ENCODE data around the gene NTN1.

NTN1 gene

DNA sequence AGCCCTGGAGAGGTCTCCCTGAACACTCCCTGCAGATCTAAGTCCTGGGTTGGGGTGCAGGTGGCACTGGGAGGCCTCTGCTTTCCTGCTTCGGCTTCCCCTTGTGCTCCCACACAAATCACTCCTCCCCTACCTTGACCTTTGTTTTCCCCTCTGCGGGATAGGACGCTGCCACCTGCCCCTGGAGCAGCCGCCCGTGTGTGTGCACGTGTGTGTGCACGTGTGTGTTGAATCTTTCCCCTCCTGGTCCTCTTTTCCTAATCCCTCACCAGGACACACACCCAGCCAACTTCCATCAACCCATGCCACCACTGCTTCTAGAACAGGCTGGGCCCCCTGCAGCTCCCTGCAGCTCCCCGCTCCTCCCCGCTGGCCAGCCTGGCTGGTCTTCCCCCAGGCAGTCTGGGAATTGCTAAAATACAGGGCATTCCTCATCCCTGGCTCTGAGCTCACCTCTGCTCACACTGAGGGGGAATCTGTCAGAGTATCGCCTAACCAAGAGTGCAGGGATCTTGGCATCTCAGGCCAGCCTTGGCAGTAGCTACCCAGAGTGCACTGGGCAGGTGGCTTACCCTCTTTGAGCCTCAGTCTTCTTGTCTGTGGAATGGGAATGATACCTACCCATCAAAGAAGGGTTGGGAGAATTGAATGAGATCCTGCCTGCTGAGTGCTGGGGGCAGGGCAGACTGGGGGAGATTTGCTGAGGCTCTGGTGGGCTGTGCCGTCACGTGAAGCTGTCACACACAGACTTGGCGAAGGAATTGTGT, 198.5 kb downstream of the NTN1 start:
- H3K9me2 ChIP-seq (ENCODE audit: low read depth, low read length): no peaks in the 10 kb centered on the region
- H3K27ac ChIP-seq (ENCODE audit: low read depth, low read length, poor library complexity, severe bottlenecking): no peak overlapping the region
- H3K9ac ChIP-seq (ENCODE audit: low read length): no peak overlapping the region
- no peak overlapping the region for H3K4me3 ChIP-seq (ENCODE audit: low read depth, low read length, poor library complexity, severe bottlenecking)
- H2AFZ ChIP-seq (ENCODE audit: low read length): no peak overlapping the region
- H3K27me3 ChIP-seq (ENCODE audit: insufficient read depth, low read length): no peaks in the 10 kb centered on the region
- H3K4me2 ChIP-seq (ENCODE audit: low read length): no peak overlapping the region
- H3F3A ChIP-seq (ENCODE audit: insufficient read depth, low read length): no peaks in the 10 kb centered on the region
- no peaks in the 10 kb centered on the region for H3K79me2 ChIP-seq (ENCODE audit: insufficient read depth, low read length)
- no peaks in the 10 kb centered on the region; the same call in 1 of the 2 replicates for H3K36me3 ChIP-seq (ENCODE audit: insufficient read depth, low read length)
- no peaks in the 10 kb centered on the region for H4K20me1 ChIP-seq (ENCODE audit: insufficient read depth, low read length)
- no peaks in the 10 kb centered on the region for H3K4me1 ChIP-seq (ENCODE audit: insufficient read depth, low read length, severe bottlenecking)
- TF ChIP-seq EZH2 (IDR thresholded peaks at IDR 0.05; ENCODE audit: borderline replicate concordance, low read length): no peak
- TF ChIP-seq, protein P1, sequence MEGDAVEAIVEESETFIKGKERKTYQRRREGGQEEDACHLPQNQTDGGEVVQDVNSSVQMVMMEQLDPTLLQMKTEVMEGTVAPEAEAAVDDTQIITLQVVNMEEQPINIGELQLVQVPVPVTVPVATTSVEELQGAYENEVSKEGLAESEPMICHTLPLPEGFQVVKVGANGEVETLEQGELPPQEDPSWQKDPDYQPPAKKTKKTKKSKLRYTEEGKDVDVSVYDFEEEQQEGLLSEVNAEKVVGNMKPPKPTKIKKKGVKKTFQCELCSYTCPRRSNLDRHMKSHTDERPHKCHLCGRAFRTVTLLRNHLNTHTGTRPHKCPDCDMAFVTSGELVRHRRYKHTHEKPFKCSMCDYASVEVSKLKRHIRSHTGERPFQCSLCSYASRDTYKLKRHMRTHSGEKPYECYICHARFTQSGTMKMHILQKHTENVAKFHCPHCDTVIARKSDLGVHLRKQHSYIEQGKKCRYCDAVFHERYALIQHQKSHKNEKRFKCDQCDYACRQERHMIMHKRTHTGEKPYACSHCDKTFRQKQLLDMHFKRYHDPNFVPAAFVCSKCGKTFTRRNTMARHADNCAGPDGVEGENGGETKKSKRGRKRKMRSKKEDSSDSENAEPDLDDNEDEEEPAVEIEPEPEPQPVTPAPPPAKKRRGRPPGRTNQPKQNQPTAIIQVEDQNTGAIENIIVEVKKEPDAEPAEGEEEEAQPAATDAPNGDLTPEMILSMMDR (IDR thresholded peaks at IDR 0.05; ENCODE audit: low read length): no peak
- peaks cover 10% of the 10 kb centered on the region for H3K9me3 ChIP-seq (ENCODE audit: low read length)

DNA sequence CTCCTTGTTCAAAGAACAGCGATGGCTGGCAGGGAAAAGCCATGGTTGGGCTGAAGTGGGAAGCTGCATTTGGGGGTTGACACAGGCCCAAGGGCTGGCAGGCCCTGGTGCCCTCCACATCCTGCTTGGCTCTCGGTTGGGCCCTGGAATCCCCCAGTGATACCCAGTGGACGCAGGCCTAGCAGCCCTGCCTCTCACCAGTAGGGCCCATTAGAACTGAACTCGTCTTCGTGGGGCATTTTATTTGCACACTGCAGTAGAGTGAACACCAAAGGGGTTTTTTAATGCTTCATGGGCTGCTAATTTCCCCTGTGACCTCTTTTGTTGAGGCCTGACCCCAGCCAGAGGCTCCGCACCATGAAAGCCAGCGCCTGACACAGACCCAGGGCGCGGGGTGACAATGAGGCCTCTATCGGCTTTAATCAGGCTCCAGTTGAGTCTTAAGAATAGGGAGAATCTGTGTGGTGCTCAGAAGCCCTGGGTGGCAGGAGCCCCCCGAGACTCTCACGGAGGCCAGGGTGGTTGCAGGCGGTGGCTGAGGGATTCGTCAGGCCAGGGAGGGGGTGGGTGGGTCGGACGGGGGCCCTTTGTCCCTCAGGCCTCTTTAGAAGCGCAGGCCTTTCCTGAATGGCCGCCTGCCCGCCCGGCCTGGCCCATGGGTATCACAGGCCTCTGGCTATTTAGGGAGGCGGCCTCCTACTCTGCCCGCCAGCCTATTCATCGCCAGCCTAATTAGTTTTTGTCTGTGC, 199.3 kb downstream of the NTN1 start:
- Histone ChIP-seq H3K27me3 (ENCODE audit: insufficient read depth, low read length) (no peaks in the 10 kb centered on the region), H3K79me2 (ENCODE audit: insufficient read depth, low read length) (no peaks in the 10 kb centered on the region), H3K4me2 (ENCODE audit: low read length) (no peak overlapping the region), H3K4me3 (ENCODE audit: low read depth, low read length, poor library complexity, severe bottlenecking) (no peak overlapping the region), H3K9ac (ENCODE audit: low read length) (no peak overlapping the region), H3K9me2 (ENCODE audit: low read depth, low read length) (no peaks in the 10 kb centered on the region), H3K27ac (ENCODE audit: low read depth, low read length, poor library complexity, severe bottlenecking) (no peak overlapping the region), H3K36me3 (ENCODE audit: insufficient read depth, low read length) (no peaks in the 10 kb centered on the region; the same call in 1 of the 2 replicates), H3K4me1 (ENCODE audit: insufficient read depth, low read length, severe bottlenecking) (no peaks in the 10 kb centered on the region), H3K9me3 (ENCODE audit: low read length) (peaks cover 6% of the 10 kb centered on the region; the same call in 1 of the 2 replicates), H4K20me1 (ENCODE audit: insufficient read depth, low read length) (no peaks in the 10 kb centered on the region), H2AFZ (ENCODE audit: low read length) (no peak overlapping the region), H3F3A (ENCODE audit: insufficient read depth, low read length) (no peaks in the 10 kb centered on the region)
- TF ChIP-seq, protein P1 (IDR thresholded peaks at IDR 0.05; ENCODE audit: low read length): no peak
- no peak for TF ChIP-seq EZH2 (IDR thresholded peaks at IDR 0.05; ENCODE audit: borderline replicate concordance, low read length)

DNA sequence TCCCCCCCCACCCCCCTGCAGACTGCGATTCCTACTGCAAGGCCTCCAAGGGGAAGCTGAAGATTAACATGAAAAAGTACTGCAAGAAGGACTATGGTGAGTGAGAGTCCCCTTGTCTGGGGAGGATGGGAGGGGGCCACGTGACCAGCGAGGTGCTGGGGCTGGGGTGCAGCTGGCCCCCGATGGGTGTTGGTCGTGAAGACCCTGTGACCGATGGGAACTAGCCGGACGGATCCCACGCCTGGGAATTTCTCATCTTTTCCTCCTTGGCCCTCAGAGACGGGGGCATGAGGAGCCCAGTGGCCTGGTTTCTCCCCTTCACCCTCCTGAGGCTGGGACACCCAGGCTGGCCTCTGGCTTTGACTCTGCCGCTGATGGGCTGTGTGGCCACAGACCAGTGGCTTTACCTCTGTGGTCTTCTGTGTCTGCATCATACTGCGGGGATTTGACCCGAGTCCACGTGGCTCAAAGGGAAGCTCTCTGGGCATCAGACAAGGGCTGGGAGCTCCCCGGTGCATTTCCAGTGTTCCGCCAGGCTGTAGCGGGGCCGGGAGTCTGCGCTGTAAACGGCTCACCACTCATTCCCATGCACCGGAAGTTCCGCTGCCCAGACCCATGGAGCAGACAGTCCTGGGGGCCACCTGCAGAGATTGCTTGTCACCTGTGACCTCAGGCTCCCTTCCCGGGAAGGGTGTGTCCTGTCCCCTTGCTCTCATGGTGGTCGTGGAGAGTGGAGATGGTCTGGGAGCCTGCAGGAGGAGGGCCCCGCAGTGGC, 200.0 kb downstream of the NTN1 start:
- Histone ChIP-seq H3K4me3 (ENCODE audit: low read depth, low read length, poor library complexity, severe bottlenecking) (no peak overlapping the region), H3K4me1 (ENCODE audit: insufficient read depth, low read length, severe bottlenecking) (no peaks in the 10 kb centered on the region), H3K9ac (ENCODE audit: low read length) (no peak overlapping the region), H4K20me1 (ENCODE audit: insufficient read depth, low read length) (no peaks in the 10 kb centered on the region), H3K27me3 (ENCODE audit: insufficient read depth, low read length) (no peaks in the 10 kb centered on the region), H3K9me2 (ENCODE audit: low read depth, low read length) (no peaks in the 10 kb centered on the region), H3F3A (ENCODE audit: insufficient read depth, low read length) (no peaks in the 10 kb centered on the region), H3K36me3 (ENCODE audit: insufficient read depth, low read length) (no peaks in the 10 kb centered on the region; the same call in 1 of the 2 replicates), H3K27ac (ENCODE audit: low read depth, low read length, poor library complexity, severe bottlenecking) (no peak overlapping the region), H2AFZ (ENCODE audit: low read length) (no peak overlapping the region), H3K9me3 (ENCODE audit: low read length) (no peaks in the 10 kb centered on the region), H3K4me2 (ENCODE audit: low read length) (no peak overlapping the region), H3K79me2 (ENCODE audit: insufficient read depth, low read length) (no peaks in the 10 kb centered on the region)
- TF ChIP-seq EZH2 (IDR thresholded peaks at IDR 0.05; ENCODE audit: borderline replicate concordance, low read length): no peak
- TF ChIP-seq, protein P1 (IDR thresholded peaks at IDR 0.05; ENCODE audit: low read length): no peak

Data from OCI-LY1 (cell line).